ENCODE results near the gene OR5B3. TPM values are rescaled to one million over a fixed set of nuclear protein-coding genes. Genes with fewer than 3 reads are reported as not detected.

OR5B3 gene
- not detected for total RNA-seq
- long read RNA-seq, result 0 reads

- Histone ChIP-seq H3K9me3 (peaks cover 12% of the 10 kb centered on the region), H3K36me3 (no peaks in the 10 kb centered on the region), H3K4me3 (no peak within 1 kb of the TSS), H3K4me1 (no peaks in the 10 kb centered on the region), H3K27me3 (ENCODE audit: low read depth) (no peaks in the 10 kb centered on the region), H3K27ac (no peak within 1 kb of the TSS)
- intact Hi-C loops (cut with DNase I), result no loop called here
- DNase-seq (no peak), ATAC-seq (no peak)
- TF ChIP-seq CTCF (IDR thresholded peaks at IDR 0.05), result no peak
Measured at GRCh38 chr11:58406774-58407173, at the start of gene OR5B3. OR5B3 (minus strand) TSS chr11:58406874; CDS start chr11:58403409, 3,465 bp downstream.

GRCh38 chr11:58451585-58451984 is 44.9 kb upstream of the OR5B3 start:
- H3K27ac ChIP-seq, result no peak overlapping the region

GRCh38 chr11:58446294-58446693 is 39.6 kb upstream of the OR5B3 start:
- ATAC-seq, result no peak
- H3K27me3 ChIP-seq (ENCODE audit: low read depth), result no peaks in the 10 kb centered on the region
- intact Hi-C loops (cut with DNase I), result no loop called here
- no peaks in the 10 kb centered on the region for H3K36me3 ChIP-seq
- no peaks in the 10 kb centered on the region for H3K4me1 ChIP-seq
- no peak overlapping the region for H3K27ac ChIP-seq
- no peak for DNase-seq
- no peak for TF ChIP-seq CTCF (IDR thresholded peaks at IDR 0.05)
- no peak overlapping the region for H3K4me3 ChIP-seq
- H3K9me3 ChIP-seq, result peaks cover 6% of the 10 kb centered on the region

More at GRCh38 chr11:58451585-58451984, 44.9 kb upstream of the OR5B3 start:
- no peak for TF ChIP-seq CTCF (IDR thresholded peaks at IDR 0.05)
- Histone ChIP-seq H3K4me3 (no peak overlapping the region), H3K27me3 (ENCODE audit: low read depth) (no peaks in the 10 kb centered on the region), H3K36me3 (no peaks in the 10 kb centered on the region), H3K9me3 (no peaks in the 10 kb centered on the region), H3K4me1 (no peaks in the 10 kb centered on the region)
- DNase-seq (no peak), ATAC-seq (no peak)
- intact Hi-C loops (cut with DNase I), result no loop called here

- intact Hi-C loops (cut with DNase I), result no loop called here
- peaks cover 6% of the 10 kb centered on the region for H3K9me3 ChIP-seq
- TF ChIP-seq CTCF (IDR thresholded peaks at IDR 0.05), result no peak
- ATAC-seq (no peak), DNase-seq (no peak)
- no peaks in the 10 kb centered on the region for H3K27me3 ChIP-seq (ENCODE audit: low read depth)
- no peaks in the 10 kb centered on the region for H3K4me1 ChIP-seq
- no peaks in the 10 kb centered on the region for H3K36me3 ChIP-seq
- no peak overlapping the region for H3K4me3 ChIP-seq
- no peak overlapping the region for H3K27ac ChIP-seq
Measured at GRCh38 chr11:58444300-58444699, 37.6 kb upstream of the OR5B3 start.

- TF ChIP-seq CTCF (IDR thresholded peaks at IDR 0.05), result no peak
- no peak for ATAC-seq
- H3K36me3 ChIP-seq, result no peaks in the 10 kb centered on the region
Measured at GRCh38 chr11:58442136-58442535, 35.5 kb upstream of the OR5B3 start, which contains the start of gene OR5B12. OR5B12 (minus strand) TSS chr11:58442236; CDS start chr11:58440151, 2,085 bp downstream.

GRCh38 chr11:58438486-58438885 is 31.8 kb upstream of the OR5B3 start:
- Histone ChIP-seq H3K27ac (no peak overlapping the region), H3K4me1 (no peaks in the 10 kb centered on the region), H3K36me3 (no peaks in the 10 kb centered on the region), H3K4me3 (no peak overlapping the region), H3K9me3 (no peaks in the 10 kb centered on the region), H3K27me3 (ENCODE audit: low read depth) (no peaks in the 10 kb centered on the region)
- no peak for ATAC-seq
- DNase-seq, result no peak
- no peak for TF ChIP-seq CTCF (IDR thresholded peaks at IDR 0.05)
- intact Hi-C loops (cut with DNase I), result no loop called here

More at GRCh38 chr11:58442136-58442535, 35.5 kb upstream of the OR5B3 start, which contains the start of gene OR5B12:
- no peak for DNase-seq
- Histone ChIP-seq H3K27ac (no peak within 1 kb of the TSS), H3K9me3 (peaks cover 6% of the 10 kb centered on the region), H3K4me1 (no peaks in the 10 kb centered on the region), H3K27me3 (ENCODE audit: low read depth) (no peaks in the 10 kb centered on the region), H3K4me3 (no peak within 1 kb of the TSS)
- intact Hi-C loops (cut with DNase I), result no loop called here
